Stimulated activated CD4-positive, alpha-beta T cell treated with anti-CD3 and anti-CD28 coated beads, Interleukin-4, amount 100 ng/mL, for 1 hour (primary cell): Measurements from ENCODE around the gene THADA.

Experiments
- DNase-seq: peaks from one replicate; pipeline ENCODE4 v3.0.0-alpha.2; 2020

THADA gene

GRCh38 chr2:43269074-43269572 is 326.7 kb downstream of the THADA start:
- no peak for DNase-seq

GRCh38 chr2:43268066-43268953 is 327.5 kb downstream of the THADA start:
- DNase-seq = no peak

DNA sequence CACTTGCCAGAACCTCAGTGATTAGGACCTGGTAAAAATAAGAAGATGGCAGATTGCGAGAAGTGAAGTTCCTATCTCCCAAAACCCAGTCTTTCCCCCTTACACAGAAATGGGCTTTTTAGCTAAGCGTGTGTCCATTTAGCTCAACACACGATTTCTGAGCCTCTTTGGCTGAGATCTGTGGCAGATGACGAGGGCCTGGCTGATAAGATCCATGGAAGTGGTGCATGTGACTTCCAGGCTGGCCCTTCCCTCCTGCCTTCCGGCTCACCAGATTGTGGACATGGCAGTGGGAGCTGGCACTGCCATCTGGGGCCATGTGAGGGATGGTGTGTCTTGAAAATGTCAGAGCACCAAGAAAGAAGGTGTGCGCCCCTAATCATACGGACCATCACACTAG is 328.5 kb downstream of the THADA start:
- no peak for DNase-seq

DNA sequence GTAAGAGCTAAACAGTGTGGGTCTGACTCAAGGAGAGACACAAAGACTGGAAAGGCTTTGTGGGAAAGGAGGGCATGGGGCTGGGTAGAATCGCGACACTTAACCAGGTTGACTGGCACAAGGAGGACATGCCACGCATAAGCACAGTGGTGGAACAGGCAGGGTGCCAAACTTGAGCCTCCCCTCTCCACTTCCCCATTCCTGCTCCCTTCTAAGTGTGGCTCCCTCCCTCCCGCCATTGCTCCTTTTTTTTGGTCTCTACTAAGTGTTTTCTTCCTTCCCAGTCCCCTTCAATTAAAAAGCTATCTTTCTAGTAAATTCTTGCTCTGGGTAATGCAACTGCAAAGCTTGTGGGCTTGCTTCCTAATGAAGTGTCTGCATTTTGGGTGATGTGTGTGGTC is 329.1 kb downstream of the THADA start:
- no peak for DNase-seq

GRCh38 chr2:43265421-43265820 is 330.4 kb downstream of the THADA start:
- no peak for DNase-seq

DNA sequence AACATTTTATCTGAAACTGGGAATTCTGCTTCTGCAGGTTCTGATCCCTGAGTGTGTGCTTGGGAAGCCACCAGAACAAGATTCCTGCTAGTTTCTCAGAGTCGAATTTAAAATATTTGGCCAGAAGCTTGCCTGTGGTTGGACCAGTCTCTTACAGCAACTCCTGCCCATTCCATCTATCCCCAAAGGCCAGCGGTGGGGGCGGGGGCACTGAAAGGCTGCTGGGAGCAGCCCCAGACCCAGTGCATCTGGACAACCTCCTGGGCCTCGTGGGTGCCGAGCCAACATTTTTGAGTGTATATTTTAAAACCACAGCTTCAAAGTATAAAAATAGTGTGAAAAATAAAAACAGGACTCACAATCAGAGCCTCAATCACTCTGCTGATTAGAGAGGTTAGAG is 330.8 kb downstream of the THADA start:
- no peak for DNase-seq

DNA sequence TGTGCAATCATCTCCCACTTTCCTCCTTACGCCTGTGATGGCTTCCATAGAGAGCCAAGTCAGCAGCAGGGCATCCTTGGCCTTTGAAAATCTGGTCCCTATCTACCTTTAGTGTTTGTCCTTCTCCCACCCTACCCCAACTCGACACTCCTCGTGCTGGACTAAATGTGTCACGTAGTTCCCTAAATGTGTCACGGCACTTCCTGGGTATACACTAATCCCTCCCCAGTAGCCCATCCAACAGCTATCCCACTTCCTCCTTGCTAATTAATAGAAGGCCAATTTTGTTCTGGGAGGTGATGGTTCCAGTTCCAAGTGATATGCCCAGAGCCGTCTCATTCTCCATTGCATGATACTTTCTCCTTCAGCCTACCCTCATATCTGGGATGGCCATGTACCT is 332.9 kb downstream of the THADA start:
- DNase-seq = no peak

- DNase-seq = no peak
Measured at GRCh38 chr2:43262239-43262638, 333.6 kb downstream of the THADA start.

DNA sequence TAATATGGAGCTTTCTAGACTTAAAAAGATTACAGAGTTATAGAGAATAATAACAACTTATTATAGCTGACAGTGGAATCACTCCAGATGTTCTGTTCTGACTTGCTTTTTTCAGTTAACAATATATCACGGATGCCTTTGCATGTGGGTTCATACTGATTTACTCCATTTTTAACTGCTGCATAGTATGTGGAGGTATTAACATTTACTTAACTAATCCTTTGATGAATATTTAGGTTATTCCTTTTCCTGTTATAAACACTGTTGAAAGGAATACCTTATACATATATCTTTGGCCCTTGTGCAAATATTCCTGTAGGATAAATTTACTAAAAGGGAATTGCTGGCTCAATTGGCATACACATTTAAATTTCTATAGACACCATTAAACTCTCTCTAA is 336.3 kb downstream of the THADA start:
- DNase-seq = no peak

DNA sequence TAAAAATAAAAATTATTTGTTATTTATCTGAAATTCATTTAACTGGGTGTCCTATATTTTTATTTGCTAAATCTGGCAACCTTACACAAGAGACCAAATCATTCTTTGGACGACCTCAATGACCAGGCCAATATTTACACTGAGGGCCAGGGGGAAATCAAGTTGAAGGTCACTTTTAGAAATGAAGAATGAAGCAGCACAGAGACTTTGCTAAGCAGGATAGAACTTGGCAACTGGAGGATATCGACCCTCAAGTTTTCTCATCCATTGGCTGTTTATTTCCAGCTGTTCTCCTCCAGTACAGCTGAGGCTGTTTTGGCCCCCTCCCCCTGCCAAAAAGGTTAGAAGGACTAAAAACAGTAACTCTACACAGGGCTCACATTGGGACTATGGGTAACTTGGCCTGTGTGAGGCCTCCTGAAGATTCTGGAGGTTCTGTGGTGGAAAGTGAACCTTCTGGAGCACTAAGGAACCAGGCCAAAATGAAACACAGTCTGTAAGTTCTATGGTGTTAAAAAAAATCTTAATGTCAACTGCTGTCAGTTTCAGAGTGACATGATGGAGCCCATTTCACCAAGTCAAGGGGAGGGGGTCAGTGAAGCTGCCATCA is 337.2 kb downstream of the THADA start:
- DNase-seq = no peak

- no peak for DNase-seq
Measured at GRCh38 chr2:43255296-43255910, 340.4 kb downstream of the THADA start.

DNA sequence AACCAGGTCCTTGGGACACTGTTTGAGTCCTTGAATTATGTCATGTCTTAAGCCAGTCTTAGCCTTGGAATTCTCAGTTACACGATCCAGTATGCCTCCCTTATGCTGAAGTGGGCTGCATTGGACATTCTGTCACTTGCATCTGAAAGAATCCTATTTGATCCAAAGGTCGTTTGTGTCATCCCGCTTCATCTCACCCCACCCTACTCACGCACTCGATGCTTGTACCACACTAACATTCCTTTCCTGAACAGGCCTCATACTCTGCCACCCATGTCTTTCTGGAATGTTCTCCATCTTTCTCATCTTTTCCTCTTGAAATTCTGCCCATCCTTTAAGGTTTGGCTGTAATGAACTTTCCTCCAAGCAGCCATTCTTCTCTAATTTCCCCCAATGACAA is 341.5 kb downstream of the THADA start:
- DNase-seq = no peak

GRCh38 chr2:43251171-43251731 is 344.6 kb downstream of the THADA start:
- no peak for DNase-seq

DNA sequence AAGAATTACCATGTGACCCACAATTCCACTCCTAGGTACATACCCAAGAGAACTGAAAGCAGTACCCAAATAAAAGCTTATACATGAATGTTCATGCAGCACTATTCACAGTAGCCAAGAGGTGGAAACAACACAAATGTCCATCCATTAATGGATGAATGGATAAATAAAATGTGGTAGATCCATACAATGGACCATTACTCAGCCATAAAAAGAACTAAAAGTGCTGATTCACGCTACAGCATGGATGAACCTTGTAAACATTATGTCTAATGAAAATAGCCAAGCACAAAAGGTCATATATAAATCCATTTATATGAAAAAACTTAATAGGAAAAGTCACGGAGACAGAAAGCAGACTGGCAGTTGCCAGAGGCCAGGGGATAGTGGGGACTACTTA is 345.8 kb downstream of the THADA start:
- DNase-seq = no peak

GRCh38 chr2:43248621-43249020 is 347.2 kb downstream of the THADA start:
- no peak for DNase-seq

DNA sequence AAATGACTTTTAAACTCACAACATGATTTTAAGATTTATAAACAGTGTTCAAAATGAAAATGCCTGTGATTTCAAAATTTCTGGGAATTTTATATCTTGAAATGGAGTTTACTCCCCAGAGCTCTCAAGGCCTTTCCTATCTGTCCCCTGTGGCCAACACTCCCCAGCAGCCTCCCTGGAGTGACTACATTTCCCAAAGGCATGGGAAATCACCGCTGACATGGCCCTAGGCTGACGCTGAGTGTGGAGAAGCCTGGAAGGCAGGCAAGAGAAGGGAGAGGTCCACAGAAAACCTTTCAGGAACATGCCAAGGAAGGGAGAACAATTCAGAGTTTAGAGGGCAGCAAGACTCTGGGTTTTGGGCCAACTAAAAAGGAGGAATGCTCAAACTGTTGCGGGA is 349.2 kb downstream of the THADA start:
- DNase-seq = no peak

DNA sequence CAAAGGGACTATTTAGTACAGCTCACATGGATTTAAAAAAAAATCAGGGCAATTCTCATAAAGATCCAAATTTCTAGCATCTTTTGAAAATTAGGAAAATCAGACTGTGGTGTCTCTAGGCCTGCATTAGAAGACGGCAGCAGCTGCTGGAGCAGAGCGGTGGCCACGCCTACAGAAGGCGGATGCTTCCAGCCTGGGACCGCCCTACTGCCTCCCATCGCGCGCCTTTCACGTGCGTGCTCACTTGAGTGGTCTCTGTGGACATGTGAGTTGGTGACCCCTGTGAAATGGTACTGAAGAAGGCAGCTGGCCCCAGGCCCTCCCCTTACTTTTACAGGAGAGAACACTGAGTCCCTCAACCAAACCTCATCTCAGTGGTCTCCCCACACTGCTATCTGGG is 354.3 kb downstream of the THADA start:
- DNase-seq = no peak

GRCh38 chr2:43240766-43241150 is 355.1 kb downstream of the THADA start:
- no peak for DNase-seq

- no peak for DNase-seq
Measured at GRCh38 chr2:43239981-43240765, 355.7 kb downstream of the THADA start.

DNA sequence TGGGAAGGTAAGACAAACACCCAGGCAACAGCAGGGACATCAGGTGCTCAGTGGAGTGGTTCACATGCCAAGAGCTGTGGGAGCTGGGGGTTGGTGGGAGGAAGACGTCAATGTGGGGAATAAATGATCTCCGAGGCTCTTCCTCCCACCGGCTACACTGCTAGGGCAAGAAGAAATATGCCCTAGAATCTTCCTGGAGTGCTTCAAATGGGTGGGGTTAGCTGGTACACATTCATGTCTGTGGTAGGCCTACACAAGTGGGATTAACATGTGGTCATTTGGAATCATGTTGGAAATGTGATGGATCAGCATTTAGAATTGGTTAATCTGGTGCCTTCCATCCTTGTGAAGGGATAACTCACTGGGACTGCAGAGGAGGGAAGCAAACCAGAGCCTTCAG is 357.0 kb downstream of the THADA start:
- DNase-seq = no peak

DNA sequence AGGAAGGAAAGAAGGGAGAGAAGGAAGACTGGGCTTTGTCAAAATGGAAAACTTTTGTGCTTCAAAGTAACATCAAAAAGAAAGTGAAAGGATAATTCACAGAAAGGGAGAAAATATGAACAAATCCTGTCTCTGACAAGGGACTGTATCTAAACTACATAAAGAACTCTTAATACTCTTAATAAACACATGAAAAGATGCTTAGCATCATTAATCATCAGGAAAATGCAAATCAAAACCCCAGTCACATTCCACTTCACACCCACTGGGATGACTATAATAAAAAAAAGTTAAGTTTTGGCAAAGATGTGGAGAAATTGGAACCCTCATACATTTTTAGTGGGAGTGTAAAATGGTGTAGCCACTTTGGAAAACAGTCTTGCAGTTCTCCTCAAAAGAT is 357.7 kb downstream of the THADA start:
- DNase-seq = no peak
